Upper lobe of left lung (tissue), 4 donors: Measurements from ENCODE around the gene MSI2.

Experiments
- CTCF ChIP-seq, 6 experiments: fragments of 450-650 bp in 4 of 6; fragments of 200-600 bp in 2 of 6; sonication (generic) in 2 of 6; IDR thresholded peaks; one replicate each; pipeline ENCODE4 v1.5.1; 2016 to 2019; ENCODE audit warnings: antibody characterized with exemption in 6 of 6
- POLR2AphosphoS5 ChIP-seq, 2 donors: sonication (generic); formaldehyde crosslinking; IDR thresholded peaks; one replicate each; pipeline ENCODE4 v1.5.1; 2017; ENCODE audit warnings: antibody characterized with exemption in 2 of 2

- TF ChIP-seq POLR2AphosphoS5 (IDR thresholded peaks at IDR 0.05) (no peak), CTCF (IDR thresholded peaks at IDR 0.05) (no peak)
These were observed 323.9 kb downstream of the MSI2 start for GRCh38 chr17:57580055-57580739.
